ENCODE results near the gene SDHA.
"Not testable (repeated sequence)": the region's sequence is repeated elsewhere in the genome, so short reads cannot be mapped to it uniquely, and the experiment has no call there.

DNA sequence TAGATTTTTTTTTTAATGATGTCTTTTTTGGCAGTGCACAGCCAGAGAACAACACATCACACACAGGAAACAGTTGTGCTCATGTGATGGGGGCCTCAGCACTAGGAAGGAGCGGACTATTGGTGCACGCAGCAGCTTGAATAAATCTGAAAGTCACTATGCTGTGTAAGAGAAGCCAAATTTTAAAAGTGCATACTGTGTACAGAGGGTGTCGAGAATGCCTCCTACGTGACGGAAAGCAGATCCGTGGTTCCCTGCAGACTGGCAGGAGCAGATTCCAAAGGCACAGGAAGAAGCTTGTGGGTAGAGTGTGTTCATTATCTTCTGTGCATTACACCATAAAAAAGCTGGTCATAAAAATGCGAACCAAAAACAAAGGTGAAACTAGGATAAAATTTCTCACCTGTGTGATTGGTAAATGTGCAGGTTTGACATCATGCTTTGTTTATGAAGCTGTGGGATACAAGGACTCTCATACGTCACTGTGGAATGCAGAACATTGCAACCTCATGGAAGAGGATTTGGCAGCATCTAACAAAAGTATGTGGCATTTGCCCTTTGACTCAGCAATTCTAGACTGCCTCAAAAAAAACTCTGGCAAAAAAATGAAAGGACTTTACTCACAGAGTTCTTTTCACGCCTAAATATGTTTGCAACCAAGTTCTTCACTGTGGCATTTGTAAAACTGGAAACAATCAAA is 45.3 kb downstream of the SDHA start:
- TF ChIP-seq, protein P1, sequence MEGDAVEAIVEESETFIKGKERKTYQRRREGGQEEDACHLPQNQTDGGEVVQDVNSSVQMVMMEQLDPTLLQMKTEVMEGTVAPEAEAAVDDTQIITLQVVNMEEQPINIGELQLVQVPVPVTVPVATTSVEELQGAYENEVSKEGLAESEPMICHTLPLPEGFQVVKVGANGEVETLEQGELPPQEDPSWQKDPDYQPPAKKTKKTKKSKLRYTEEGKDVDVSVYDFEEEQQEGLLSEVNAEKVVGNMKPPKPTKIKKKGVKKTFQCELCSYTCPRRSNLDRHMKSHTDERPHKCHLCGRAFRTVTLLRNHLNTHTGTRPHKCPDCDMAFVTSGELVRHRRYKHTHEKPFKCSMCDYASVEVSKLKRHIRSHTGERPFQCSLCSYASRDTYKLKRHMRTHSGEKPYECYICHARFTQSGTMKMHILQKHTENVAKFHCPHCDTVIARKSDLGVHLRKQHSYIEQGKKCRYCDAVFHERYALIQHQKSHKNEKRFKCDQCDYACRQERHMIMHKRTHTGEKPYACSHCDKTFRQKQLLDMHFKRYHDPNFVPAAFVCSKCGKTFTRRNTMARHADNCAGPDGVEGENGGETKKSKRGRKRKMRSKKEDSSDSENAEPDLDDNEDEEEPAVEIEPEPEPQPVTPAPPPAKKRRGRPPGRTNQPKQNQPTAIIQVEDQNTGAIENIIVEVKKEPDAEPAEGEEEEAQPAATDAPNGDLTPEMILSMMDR (IDR thresholded peaks at IDR 0.05) = not testable (repeated sequence)
- TF ChIP-seq POLR2A, POLR2AphosphoS5 (IDR thresholded peaks at IDR 0.05): not testable (repeated sequence)
